GM19328 (cell line): ENCODE data around the gene NEU4.
"Not testable (repeated sequence)": the region's sequence is repeated elsewhere in the genome, so short reads cannot be mapped to it uniquely, and the experiment has no call there.

Experiments used
- ATAC-seq: cut with Tn5 transposase; IDR thresholded peaks from one replicate; pipeline ENCODE4 v1.9.1; 2021; ENCODE audit warnings: mild to moderate bottlenecking, moderate library complexity; ENCODE audit not compliant: unreplicated experiment

Gene NEU4

DNA sequence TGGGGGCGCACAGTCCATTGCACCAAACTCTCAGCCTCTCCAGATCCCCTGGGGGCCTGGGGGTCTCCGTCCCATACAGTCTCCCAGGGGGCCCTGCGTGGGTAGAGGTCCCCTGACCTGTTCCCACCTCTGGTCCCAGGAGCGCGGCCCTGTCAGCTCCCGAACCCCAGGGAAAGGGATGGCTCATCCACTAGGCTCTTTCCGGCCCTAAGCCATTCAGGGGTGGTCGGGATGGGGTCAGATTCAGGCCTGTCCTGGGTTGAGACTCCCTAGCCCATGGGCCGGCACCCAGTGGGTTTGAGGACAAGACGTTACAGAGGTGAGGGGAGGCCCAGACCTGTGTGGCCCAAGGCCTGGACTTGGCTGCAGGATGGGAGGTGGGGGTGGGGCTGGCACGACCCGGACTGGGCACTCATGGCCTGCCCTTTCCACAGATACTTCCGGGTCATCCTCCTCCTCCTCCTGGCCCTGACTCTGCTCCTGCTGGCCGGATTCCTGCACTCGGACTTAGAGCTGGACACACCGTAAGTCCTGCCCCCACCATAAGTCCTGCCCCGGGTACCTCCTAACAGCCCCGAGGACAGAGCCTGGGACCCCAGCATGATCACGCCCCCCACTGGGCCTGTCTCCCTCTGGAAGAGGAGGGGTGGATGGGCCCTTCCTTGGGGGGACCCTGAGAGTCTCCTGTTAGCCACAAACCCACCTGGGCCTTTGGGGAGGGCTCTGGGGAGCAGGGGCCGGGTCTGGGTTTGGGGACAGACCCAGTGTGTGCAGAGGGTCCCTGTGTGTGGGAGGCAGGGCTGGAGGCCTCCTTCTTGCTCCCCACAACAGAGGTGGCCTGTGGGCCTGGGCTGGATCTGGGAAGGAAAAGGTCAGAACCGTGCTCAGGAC lies 10.1 kb upstream of the NEU4 start:
- no peak for ATAC-seq

DNA sequence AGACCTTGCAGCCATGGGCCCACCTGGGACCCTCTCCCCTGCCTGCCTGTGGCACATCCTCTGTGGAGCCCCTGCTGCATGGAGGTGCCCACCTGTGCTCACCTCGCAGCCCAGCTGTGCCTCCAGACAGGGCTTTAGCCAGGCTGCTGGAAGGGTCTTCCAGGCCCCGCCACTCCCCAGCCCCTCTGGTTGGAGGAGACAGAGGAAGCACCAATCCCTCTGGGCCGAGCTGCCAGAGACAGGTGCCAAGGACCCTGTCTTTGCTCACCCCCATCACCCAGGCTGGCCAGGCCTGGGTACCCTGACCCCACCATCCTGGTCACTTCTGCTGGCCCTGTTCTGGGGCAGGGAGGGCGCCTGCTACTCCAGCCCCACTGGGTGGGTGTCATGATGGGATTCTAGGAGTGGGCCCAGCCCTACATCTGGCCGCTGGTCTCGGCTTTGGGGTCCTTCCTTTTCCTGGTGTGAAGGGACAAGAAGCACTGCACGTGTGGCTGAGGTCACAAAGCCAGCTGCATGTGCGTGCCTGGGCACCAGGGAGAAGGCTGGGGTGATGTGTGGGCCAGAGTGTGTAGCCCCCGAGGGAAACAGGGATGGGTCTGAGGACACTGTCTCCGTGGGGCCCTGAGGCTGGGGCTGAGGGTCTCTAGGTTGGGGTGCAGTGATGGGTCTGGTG lies 9.3 kb upstream of the NEU4 start:
- ATAC-seq = no peak

GRCh38 chr2:241800198-241800903 lies 8.6 kb upstream of the NEU4 start:
- ATAC-seq = not testable (repeated sequence)

GRCh38 chr2:241801611-241802420 lies 7.2 kb upstream of the NEU4 start:
- no peak for ATAC-seq

DNA sequence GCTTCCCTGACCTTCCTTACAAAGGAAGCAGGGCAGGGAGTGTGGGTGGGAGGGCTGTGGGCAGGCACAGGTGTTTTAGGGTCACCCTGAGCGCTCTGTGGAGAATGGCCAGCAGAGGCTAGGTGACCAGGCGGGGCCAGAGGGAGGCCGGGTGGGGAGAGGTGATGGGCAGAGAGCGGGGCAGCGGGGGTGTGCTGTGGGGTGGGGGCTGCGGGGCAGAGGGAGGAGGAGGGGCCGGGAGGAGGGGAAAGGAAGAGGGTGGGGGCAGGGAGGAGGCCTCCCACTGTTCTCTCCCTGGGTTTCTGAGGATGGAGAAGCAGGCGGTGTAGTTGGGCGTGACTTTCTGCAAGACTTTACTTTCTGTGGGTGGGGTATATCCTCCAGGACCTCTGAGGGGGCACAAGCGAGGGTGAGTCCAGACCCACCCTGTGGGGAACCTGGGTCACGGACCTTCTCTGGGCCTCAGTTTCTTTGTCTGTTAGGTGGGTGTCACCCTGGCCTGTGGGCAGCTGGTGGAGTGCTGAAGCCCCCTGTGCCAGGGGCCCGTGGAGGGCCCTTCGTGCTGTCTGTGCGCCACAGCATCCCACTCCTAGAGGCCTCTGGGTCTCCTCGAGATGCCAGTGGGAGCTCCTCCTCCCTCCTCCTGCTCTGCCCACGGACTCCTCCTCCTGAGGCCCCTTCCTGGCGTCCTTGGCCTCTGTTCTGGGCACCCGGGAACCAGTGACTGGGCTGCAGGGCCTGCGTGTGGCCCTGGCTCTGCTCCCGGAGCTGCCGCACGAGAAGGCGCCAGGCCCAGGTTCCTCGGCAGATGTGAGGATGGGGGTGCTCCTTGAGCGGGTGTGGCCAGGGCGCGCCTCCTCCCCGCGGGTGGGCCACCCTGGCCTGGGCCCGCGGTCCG lies 6.3 kb upstream of the NEU4 start:
- no peak for ATAC-seq

DNA sequence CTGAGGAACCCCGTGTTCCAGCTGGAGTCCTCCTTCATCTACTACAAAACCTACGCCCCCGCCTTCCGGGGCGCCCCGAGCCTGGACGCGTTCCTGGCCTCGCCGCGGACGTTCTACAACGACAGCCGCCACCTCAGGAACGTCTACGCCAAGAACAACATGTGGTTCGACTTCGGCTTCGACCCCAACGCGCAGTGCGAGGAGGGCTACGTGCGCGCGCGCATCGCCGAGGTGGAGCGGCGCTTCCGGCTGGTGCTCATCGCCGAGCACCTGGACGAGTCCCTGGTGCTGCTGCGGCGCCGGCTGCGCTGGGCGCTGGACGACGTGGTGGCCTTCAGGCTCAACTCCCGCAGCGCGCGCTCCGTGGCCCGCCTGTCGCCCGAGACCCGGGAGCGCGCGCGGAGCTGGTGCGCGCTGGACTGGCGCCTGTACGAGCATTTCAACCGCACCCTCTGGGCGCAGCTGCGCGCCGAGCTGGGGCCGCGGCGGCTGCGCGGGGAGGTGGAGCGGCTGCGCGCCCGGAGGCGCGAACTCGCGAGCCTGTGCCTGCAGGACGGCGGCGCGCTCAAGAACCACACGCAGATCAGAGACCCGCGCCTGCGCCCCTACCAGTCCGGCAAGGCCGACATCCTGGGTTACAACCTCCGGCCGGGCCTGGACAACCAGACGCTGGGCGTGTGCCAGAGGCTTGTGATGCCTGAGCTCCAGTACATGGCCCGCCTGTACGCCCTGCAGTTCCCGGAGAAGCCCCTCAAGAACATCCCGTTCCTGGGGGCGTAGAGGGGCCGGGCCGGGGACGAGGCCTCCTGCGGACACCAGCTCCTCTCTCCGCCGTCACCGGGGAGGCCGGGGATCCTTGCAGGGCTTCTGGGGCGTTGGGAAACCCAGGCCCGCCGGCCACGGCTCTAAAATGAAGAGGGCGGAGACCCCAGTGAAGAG lies 5.3 kb upstream of the NEU4 start:
- ATAC-seq = no peak

- no peak for ATAC-seq
These were observed 4.4 kb upstream of the NEU4 start for GRCh38 chr2:241804326-241805229.

DNA sequence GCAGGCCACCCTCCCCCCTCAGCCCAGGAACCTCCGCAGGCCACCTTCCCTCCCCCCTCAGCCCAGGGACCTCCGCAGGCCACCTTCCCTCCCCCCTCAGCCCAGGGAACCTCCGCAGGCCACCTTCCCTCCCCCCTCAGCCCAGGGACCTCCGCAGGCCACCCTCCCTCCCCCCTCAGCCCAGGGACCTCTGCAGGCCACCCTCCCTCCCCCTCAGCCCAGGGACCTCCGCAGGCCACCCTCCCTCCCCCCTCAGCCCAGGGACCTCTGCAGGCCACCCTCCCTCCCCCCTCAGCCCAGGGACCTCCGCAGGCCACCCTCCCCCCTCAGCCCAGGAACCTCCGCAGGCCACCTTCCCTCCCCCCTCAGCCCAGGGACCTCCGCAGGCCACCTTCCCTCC lies 2.8 kb upstream of the NEU4 start:
- not testable (repeated sequence) for ATAC-seq

GRCh38 chr2:241808051-241808720 lies 807 bp upstream of the NEU4 start:
- no peak for ATAC-seq

DNA sequence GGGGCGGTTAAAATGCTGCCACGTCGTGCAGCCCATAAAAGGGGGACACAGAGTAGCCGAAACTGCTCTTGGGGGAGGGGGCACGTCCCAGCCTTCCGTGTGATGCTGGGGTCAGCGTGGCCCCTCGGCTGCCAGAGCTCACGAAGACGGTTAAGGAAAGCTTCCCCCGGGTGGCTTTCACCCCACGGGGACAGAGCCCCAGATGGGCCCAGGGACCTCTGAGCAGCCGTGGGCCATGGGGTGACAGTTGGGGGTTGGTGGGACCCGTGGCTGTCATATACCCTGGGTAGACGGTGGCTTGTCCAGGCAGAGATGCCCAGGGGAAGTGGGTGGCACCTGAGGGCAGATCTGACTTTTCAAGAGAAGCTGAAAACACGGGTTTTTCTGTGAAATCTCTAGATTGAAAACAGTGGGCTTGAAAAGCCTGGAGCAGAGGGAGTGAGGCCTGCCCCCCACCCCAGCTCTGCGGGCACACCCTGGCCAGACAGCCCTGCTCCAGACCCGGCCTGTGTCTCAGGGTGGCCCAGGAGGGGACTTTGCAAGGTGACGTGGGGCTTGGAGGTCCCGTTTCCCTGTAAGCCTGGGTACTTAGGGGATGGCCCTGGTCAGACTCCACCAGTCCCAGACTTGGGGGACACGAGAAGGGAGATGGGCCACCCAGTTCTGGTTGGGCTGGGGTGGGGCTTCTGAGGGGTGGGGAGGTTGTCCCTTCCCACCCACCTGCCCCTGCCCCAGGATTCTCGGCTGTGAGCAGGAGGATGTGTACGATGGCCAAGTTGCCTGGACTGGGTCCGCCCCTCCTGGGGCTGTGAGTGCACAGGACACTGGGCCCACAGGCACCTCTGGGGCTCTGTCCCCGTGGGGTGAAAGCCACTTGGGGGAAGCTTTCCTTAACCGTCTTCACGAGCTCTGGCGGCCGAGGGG lies 652 bp downstream of the NEU4 start:
- no peak for ATAC-seq

DNA sequence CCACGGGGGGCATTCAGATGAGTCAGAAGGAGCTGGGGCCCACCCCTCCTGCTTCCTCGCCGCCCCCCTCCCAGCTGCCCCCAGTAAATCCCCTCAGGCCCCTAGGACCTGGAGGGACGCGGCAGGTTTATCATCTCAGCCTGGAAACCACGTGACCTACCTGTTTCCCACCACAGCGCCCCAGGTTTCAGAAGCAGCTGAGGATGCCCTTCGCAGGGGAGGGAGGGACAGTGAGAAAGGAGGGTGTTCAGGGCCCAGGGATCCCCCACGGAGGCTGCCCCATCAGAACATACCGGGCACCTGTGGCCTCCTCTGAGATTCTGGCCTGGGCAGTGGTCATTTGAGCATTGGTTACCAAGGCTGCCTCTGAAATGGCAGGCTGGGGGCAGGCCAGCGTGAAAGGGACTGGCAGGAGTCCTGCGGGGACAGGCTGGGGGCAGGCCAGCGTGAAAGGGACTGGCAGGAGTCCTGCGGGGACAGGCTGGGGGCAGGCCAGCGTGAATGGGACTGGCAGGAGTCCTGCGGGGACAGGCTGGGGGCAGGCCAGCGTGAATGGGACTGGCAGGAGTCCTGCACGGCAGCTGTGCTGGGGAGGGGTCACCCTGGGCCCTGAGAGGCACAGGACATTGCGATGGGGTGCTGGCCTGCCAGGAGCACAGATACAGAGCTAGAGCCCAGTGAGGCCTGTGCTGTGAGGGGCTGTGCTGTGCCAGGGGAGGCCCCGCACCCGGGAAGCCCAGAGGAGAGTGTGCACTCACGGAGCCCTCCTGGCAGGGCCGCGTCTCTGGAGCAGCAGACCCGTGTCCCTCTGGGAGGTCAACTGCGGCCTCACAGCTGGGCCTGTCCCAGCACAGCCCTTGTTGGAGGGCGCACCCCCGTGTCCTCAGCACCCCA lies 1.6 kb downstream of the NEU4 start:
- no peak for ATAC-seq

DNA sequence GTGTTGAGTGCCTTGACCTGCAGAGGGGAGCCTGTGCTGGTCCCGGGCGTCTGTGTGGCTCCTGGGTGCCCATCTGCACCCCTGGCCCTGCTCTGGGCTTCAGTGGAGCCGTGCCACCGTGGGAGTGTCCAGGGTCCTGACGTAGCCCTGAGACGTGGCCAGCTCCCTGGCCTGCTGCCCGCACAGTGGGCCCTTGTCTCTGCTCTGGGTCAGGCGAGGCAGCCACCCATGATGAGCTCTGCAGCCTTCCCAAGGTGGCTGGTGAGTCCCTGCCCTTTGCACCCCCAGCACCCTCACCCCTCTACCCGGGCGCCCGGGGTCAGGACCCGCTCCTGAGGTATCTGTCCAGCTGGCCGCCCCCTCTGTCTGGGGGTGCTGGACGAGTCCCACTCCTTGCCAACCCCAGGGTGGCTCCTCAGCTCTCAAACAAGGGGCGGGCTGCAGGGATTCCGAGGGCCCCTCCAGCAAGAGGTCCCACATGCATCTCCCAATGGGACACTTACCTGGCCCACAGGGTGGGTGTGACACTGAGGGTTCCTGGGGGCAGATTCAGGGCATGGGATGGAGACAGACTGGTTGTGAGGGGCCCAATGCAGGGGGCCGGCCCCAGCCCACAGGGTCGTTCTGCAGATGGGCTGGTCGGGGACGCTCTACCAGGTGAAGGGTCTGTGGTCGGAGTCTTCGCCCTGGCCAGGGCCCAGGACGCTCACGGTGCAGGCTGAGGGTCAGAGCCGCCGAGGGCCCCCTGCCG lies 2.4 kb downstream of the NEU4 start:
- ATAC-seq = no peak

- ATAC-seq = no peak
These were observed 3.1 kb downstream of the NEU4 start for GRCh38 chr2:241811952-241812729.
